ENCODE measurements around the gene ODC1. TPM values are rescaled to one million over a fixed set of nuclear protein-coding genes. Genes with fewer than 3 reads are reported as not detected.

The ODC1 gene
- total RNA-seq, 1 donor from 2014 or later, result 12.1 TPM

- no peak overlapping the region for H3K27ac Mint-ChIP-seq (ENCODE audit: unreplicated experiment)
- no peak for TF ChIP-seq CTCF (IDR thresholded peaks at IDR 0.05; ENCODE audit: unreplicated experiment)
- DNase-seq (ENCODE audit: low spot score), result no peak
- peaks cover 4% of the 10 kb centered on the region for H3K27me3 Mint-ChIP-seq (ENCODE audit: unreplicated experiment)
- H3K36me3 Mint-ChIP-seq (ENCODE audit: low read depth, unreplicated experiment), result no peaks in the 10 kb centered on the region
- no peak overlapping the region for H3K4me3 Mint-ChIP-seq (ENCODE audit: unreplicated experiment)
- H3K9me3 Mint-ChIP-seq (ENCODE audit: unreplicated experiment), result no peaks in the 10 kb centered on the region
- H3K4me1 Mint-ChIP-seq (ENCODE audit: unreplicated experiment), result no peaks in the 10 kb centered on the region
These were observed 23.0 kb upstream of the ODC1 start for GRCh38 chr2:10471046-10471571.

GRCh38 chr2:10469955-10470608 lies 22.0 kb upstream of the ODC1 start:
- DNase-seq (ENCODE audit: low spot score), result no peak
- H3K4me3 Mint-ChIP-seq (ENCODE audit: unreplicated experiment), result no peak overlapping the region
- no peak for TF ChIP-seq CTCF (IDR thresholded peaks at IDR 0.05; ENCODE audit: unreplicated experiment)
- no peaks in the 10 kb centered on the region for H3K36me3 Mint-ChIP-seq (ENCODE audit: low read depth, unreplicated experiment)
- H3K4me1 Mint-ChIP-seq (ENCODE audit: unreplicated experiment), result no peaks in the 10 kb centered on the region
- no peak overlapping the region for H3K27ac Mint-ChIP-seq (ENCODE audit: unreplicated experiment)
- no peaks in the 10 kb centered on the region for H3K9me3 Mint-ChIP-seq (ENCODE audit: unreplicated experiment)
- peaks cover 4% of the 10 kb centered on the region for H3K27me3 Mint-ChIP-seq (ENCODE audit: unreplicated experiment)

GRCh38 chr2:10469301-10469700 lies 21.2 kb upstream of the ODC1 start:
- Mint-ChIP-seq H3K27ac (ENCODE audit: unreplicated experiment) (no peak overlapping the region), H3K4me3 (ENCODE audit: unreplicated experiment) (no peak overlapping the region), H3K27me3 (ENCODE audit: unreplicated experiment) (peaks cover 4% of the 10 kb centered on the region), H3K36me3 (ENCODE audit: low read depth, unreplicated experiment) (no peaks in the 10 kb centered on the region), H3K4me1 (ENCODE audit: unreplicated experiment) (no peaks in the 10 kb centered on the region), H3K9me3 (ENCODE audit: unreplicated experiment) (no peaks in the 10 kb centered on the region)
- no peak for DNase-seq (ENCODE audit: low spot score)
- TF ChIP-seq CTCF (IDR thresholded peaks at IDR 0.05; ENCODE audit: unreplicated experiment), result no peak

- TF ChIP-seq CTCF (IDR thresholded peaks at IDR 0.05; ENCODE audit: unreplicated experiment), result no peak
- no peaks in the 10 kb centered on the region for H3K36me3 Mint-ChIP-seq (ENCODE audit: low read depth, unreplicated experiment)
These were observed 19.3 kb upstream of the ODC1 start for GRCh38 chr2:10467401-10467800.

GRCh38 chr2:10466801-10467200 lies 18.7 kb upstream of the ODC1 start:
- DNase-seq (ENCODE audit: low spot score), result no peak
- Mint-ChIP-seq H3K27me3 (ENCODE audit: unreplicated experiment) (peaks cover 4% of the 10 kb centered on the region), H3K4me3 (ENCODE audit: unreplicated experiment) (no peak overlapping the region), H3K4me1 (ENCODE audit: unreplicated experiment) (no peaks in the 10 kb centered on the region), H3K36me3 (ENCODE audit: low read depth, unreplicated experiment) (no peaks in the 10 kb centered on the region), H3K9me3 (ENCODE audit: unreplicated experiment) (no peaks in the 10 kb centered on the region), H3K27ac (ENCODE audit: unreplicated experiment) (no peak overlapping the region)
- TF ChIP-seq CTCF (IDR thresholded peaks at IDR 0.05; ENCODE audit: unreplicated experiment), result no peak

More at GRCh38 chr2:10467401-10467800, 19.3 kb upstream of the ODC1 start:
- peaks cover 4% of the 10 kb centered on the region for H3K27me3 Mint-ChIP-seq (ENCODE audit: unreplicated experiment)
- H3K9me3 Mint-ChIP-seq (ENCODE audit: unreplicated experiment), result no peaks in the 10 kb centered on the region
- H3K4me1 Mint-ChIP-seq (ENCODE audit: unreplicated experiment), result no peaks in the 10 kb centered on the region
- H3K27ac Mint-ChIP-seq (ENCODE audit: unreplicated experiment), result no peak overlapping the region
- no peak overlapping the region for H3K4me3 Mint-ChIP-seq (ENCODE audit: unreplicated experiment)
- DNase-seq (ENCODE audit: low spot score), result peak; percentile 22

Measured in endothelial cell (in vitro differentiated cells).